GM19099 (cell line): Measurements from ENCODE around the gene PTTG2.

ENCODE experiments used
- POLR2A ChIP-seq: IDR thresholded peaks from 3 replicates; pipeline ENCODE4 v1.6.1; 2011; ENCODE audit warnings: low read depth; ENCODE audit not compliant: insufficient read length; ENCODE audit errors: extremely low read depth

PTTG2 gene

DNA sequence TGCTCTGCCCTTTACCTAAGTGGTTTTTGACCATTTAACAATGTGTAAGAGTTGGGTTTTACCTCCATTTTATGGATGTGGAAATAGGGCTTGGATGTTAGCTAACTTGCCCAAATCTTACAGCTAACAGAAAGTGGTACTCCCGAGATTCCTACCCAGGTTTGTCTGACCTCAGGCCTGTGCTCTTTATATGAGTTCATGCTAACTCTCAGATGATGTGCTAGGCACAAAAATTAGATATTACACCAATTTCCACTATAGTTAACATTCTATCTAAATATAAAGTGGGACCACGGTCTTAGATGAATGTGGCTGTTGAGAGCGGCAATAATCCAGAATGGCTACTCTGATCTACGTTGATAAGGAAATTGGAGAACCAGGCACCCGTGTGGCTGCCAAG lies at the start of gene PTTG2:
PTTG2 (plus strand) TSS at position 301 of the 400 bp plus-strand sequence; CDS start at position 338, 37 bp downstream.
- no peak for TF ChIP-seq POLR2A

DNA sequence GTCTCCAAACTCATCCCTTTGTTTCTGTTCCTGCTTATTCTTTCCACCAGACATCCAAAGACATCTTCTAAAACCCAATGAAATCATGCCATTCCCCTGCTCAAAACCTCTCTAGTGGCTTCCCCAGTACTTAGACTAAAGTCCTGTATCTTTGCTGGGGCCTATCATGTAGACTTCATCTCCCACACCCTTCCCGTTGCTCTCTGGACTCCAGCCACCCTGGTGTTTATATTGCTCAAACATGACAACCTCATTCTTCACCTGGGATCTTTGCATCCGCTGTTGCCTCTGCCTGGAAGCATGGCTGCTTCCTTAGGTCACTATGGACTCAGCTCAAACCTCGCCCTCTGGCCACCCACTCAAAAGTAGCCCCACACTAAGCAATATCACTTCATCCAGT lies 45.7 kb upstream of the PTTG2 start:
- no peak for TF ChIP-seq POLR2A

DNA sequence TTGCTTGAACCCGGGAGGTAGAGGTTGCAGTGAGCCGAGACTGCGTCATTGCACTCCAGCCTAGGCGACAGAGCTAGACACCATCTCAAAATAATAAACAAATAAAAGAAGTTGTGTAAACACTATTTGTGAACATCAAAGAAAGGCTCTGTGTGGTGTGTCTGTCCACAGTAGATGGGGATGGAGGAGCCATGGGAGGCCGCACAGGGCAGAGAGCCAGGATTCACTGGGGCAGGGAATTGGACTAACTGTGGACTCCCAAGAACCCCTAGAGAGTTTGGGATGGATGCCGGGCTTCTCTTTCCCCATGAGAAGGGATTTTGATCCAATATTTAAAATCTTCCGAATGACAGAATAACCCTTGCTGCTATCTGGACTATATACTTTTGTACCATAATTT lies 42.8 kb upstream of the PTTG2 start:
- no peak for TF ChIP-seq POLR2A

DNA sequence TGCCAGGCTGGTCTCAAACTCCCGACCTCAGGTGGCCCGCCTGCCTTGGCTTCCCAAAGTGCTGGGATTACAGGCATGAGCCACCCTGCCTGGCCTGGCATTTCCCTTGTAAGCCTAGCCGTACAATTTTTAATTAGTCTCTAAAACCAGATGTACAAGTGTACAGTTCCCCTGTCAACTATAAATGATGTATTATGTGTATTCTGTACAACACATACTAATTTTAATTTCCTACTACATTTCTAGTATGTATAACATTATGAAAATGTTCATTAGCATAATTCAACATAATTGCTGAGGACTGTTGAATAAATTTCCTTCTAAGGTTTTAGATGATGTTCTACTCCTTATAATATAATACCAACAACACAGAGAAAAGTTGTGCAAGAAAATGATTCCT lies 41.5 kb upstream of the PTTG2 start:
- no peak for TF ChIP-seq POLR2A

DNA sequence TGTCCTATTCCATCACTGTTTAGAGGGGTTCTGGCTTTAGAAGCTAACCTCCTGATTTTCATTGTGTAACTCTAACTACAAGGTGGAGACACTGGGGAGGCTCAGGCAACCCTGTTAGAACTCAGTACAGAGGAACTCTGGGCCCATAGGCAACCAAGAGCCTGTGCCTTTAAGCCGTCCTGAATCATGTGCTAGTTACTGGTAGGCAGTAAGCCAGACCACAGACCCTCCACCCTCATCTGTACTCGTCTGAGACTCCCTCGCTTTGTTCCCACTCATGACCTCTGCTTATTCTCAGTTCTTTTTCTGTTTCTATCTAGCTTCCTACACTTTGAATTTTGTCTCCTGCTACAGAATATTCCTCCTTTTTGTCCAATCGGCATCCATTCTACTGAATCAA lies 37.9 kb upstream of the PTTG2 start:
- TF ChIP-seq POLR2A, result no peak

DNA sequence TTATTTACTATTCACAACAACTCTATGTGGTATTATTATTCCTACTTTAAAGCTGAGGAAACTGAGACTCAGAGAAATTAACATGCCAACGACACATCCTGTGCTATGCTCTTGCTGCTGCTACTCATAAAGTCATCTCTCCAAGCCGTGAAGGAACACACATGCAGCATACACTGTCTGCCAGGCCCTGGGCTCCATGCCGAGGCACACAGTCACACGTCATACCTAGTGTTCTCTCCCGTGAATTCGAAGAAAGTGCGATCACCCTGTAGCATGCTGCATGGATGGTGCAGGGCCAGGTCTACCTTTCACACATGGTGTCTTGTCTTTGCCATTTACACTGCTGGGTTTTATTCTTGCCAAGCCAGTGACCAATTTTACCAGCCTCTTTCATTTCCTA lies 35.3 kb upstream of the PTTG2 start:
- TF ChIP-seq POLR2A, result no peak

DNA sequence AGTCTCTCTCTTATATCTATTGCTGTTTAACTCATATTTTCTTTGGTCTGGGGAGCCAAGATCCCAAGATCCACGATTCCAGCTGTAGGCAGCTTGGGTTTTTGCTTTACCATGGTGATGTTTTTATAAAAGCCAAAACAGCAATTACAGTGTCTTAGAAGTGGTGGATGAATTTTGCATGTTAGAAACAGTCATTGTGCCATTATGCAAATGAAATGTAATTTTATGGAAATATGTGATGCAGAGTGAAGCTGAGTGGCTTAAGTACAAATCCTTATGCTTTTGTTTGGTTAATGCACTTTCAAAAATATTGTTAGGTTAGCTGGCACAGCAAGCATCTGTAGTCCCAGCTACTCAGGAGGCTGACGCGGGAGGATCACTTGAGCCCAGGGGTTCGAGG lies 32.8 kb upstream of the PTTG2 start:
- TF ChIP-seq POLR2A, result no peak

DNA sequence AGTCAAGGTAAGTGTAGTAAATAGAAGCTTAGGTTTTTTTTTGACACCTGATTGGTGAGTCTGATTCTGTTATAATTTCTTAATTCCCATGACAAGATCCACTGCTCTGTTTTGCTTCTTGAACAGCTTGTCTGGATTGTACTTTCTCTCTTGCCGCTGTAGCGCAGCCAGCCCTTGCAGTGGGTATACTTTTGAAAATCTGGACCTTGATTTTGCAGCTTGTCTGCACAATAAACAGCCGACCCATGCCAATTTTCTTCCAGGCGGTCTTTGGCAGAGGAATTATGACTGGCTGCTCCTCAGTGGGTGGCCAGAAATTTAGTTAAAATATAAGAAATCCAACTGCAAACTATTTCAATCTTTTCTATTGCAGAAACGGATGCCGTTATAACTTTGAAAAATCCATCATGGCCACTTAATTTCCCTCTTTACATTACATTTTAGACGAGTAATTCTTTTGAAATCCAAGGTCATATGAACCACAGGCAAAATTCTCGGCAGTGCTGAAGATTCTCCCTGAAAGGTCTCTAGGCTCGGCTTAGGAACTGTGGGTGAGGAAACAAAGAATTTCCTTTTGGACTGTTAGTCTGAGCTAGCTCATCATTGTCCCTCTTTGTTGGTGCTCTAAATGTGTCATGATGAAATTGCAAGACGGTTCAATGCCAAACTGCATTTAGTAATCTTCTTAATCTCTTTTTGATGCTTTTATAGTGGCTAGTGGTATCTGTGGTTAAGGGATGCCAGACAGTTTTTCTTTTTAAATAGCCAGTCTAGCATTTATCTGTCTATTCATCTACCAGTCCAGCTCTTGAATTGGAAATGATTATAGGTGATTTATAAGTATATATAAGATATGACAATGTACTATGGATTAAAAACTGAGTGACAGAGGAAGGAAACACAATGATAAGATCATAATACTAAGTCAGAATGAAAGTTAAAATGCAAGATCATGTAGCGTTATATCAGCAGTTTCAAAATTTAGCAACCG lies 31.5 kb upstream of the PTTG2 start:
- no peak for TF ChIP-seq POLR2A

DNA sequence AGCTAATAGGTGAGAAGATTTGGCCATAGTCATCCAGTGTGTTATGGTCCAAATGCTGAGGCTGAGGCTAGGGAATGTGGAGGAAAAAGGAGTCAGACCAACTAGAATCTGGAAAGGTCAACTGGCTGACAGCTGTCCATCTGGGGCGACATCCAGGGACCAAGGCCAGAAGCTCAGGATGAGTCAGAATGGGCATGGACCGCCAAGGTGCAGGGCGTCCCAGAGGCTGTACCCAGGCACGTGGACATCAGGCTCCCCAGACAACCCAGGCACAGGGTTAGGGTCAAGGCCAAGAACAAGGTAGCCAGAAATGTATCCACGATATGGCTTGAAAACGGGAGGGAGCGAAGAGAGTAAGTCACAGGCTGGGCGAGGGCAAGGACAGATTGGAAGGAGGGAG lies 26.1 kb upstream of the PTTG2 start:
- no peak for TF ChIP-seq POLR2A

DNA sequence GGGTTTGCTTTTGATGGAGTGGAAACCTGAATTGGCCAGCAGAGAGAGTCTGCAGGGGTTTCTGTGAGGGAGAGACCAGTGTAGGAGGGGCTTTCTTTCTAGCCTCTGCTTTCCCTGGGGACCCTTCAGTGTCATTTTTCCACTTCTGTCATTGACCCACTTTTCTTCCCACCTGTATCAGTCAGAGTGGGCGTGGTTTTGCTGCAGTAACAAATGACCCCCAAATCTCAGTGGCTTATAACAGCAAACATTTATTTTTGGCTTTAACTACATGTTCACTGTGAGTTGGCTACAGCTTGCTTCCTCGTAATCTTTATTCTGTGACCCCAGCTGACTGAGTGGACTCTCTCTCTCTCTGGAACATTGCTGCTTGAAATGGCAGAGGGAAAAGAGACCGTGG lies 25.6 kb upstream of the PTTG2 start:
- no peak for TF ChIP-seq POLR2A

DNA sequence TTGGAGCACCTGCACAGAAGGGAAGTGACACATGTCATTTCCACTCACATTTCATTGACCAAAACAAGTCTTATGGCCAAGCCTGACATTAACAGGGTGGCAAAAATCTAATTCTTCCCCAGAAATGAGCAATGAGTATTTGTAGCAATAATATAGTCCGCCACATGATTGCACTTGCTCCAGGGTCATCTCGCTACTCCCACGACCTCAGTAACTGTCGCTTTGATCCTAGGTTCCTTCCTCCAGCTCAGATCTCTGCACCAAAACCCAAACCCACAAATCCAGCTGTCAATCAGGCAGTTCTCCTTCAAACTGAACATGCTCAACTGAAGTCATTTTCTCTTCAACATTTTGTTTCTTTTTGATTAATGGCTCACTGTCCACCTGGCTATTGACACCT lies 25.2 kb upstream of the PTTG2 start:
- TF ChIP-seq POLR2A, result no peak

DNA sequence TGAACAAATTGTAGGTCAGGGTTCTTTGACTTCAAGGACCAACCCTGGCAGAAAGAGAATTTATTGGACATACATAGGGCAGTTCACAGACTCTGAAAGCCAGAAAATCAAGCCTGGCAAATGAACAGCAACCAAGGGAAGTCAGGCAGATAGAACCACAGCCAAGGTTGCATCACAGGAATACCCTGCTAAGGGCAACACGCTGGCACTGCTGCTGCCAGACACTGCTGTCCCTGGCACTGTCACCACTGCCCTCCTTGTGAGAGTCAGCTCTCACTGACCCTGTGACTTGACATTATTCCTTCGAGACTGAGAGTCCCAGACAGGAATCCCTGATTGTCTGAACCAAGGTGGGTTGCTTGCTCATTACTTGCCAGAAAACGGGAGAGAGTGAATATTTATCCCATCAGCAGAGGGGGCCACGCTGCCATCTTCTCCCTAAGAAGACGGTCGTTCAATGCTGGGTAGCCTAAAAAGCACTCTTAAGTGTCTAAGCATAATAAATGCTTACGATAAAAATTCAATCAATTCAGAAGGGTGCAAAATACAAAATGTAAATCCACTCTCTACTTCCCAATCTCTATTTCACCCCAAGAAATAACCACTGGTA lies 23.2 kb upstream of the PTTG2 start:
- no peak for TF ChIP-seq POLR2A

DNA sequence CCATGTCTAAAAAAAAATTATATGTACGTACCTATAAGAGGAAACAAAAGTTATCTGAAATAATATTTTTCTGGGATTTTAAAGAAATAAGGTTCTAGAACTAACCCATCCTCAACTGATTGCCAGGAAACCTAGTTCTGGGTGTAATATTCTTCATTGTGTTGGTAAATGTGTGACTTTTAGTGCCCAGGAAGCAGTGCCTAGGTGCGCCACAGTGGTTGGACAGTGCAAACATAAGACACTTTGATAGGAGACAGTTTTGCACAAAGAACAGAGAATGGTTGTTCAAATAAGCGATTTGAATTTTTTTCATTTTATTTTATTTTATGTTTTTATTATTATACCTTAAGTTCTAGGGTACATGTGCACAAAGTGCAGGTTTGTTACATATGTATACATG lies 22.0 kb upstream of the PTTG2 start:
- no peak for TF ChIP-seq POLR2A

DNA sequence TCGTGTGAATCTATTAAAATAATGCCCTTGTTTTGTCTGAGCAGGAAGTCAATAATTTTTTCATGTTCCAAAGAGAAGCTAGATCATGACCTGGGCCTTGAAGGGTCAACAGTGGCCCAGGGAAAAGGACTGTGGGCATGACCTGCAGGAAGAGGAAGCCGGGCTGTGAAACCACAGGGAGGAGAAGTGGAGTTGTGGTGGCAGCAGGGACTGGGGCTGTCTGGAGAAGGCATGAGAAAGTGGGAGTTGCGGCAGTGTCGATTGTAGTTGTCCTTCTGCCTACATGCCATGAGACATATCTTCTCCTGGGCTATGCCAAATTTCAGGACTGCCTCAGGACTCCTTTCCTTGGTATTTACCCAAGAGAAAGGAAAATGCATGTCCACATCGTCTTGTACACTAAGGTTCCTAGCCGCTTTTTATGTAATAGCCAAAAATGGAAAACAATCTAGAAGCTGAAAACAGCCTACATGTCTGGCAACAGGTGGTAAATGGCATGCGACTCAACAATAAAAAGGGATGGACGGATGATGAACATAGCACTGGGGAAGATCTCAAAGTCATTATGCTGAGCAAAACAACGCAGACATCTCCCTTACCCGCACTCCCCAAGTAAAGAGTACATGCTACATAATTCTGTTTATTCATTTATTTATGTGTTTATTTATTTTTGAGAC lies 13.6 kb upstream of the PTTG2 start:
- TF ChIP-seq POLR2A, result no peak

DNA sequence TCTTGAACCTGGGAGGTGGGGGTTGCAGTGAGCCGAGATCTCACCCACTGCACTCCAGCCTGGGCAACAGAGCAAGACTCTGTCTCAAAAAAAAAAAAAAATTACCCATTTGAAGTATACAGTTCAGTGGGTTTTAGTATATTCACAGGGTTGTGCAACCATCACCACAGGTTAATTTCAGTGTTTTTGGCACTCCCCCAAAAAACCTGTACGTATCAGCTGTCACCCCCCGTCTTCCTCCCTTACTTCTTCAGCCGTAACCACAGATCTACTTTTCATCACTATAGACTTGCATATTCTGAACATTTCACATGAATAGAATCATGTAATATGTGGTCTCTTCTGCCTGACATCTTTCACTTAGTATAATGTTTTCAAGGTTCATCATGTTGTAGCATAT lies 11.7 kb upstream of the PTTG2 start:
- no peak for TF ChIP-seq POLR2A
